HG03457 (cell line): ENCODE results near the gene SLC4A2.

Experiments
- ATAC-seq: cut with Tn5 transposase; IDR thresholded peaks from one replicate; pipeline ENCODE4 v1.9.1; 2021; ENCODE audit warnings: moderate number of reproducible peaks; ENCODE audit not compliant: unreplicated experiment

Gene SLC4A2

GRCh38 chr7:151091431-151091830 lies 32.0 kb downstream of the SLC4A2 start:
- no peak for ATAC-seq

GRCh38 chr7:151091988-151092387 lies 32.6 kb downstream of the SLC4A2 start:
- no peak for ATAC-seq

DNA sequence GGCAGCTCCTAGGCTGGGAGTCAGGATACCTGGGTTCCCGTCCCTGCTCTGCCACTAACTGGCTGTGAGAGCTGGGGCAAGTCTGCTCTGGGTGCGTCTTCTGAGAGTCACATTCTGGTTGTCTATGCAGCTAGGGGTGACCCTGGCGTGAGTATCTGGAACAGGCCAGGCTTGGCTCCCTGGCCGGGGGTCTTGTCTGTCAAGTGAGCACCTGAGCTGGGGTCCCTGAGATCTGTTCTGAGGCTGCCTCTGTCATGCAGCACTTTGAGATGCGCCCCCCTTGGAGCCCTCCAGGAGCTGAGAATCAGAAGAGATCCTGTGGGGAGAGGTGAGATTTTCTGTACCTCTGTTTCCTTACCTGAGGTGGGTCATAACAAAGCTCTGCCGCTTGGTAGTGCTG lies 34.4 kb downstream of the SLC4A2 start:
- ATAC-seq, result no peak

- ATAC-seq, result no peak
These were observed 35.3 kb downstream of the SLC4A2 start for GRCh38 chr7:151094675-151095074.

DNA sequence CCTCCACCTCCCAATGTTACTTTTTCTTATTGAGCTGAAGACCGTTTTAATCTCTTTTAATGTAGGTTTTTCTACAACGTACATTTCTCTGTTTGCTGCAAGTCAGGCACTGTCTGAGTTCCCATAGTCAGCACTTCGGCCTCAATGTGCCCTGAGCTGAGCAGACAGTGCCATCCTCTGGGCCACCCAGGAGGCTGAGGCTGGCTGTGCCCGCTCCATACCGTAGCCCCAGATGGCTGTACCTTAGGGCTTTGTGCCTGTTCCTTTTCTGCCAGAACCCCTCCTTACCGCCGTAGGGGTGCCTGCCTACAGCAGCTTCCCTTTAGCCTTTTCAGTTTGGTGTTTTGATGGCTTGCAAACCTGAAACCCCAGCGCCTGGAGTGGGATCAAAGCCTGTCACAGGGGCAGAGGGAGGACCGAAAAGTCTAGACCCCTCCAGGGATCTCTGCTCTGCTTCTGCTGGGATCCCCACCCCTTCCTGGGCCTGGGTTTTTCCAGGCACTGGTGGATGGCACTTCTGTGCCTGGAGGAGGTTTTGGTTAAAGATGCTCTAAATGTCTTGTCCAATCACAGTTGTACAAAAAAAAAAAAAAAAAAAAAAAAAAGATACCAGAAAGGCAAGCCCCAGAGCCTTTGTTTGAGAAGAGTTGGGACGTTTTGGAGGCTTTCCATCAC lies 35.9 kb downstream of the SLC4A2 start:
- ATAC-seq, result no peak

GRCh38 chr7:151095828-151096475 lies 36.6 kb downstream of the SLC4A2 start:
- ATAC-seq, result no peak

- ATAC-seq, result no peak
These were observed 40.3 kb downstream of the SLC4A2 start for GRCh38 chr7:151099486-151100211.

DNA sequence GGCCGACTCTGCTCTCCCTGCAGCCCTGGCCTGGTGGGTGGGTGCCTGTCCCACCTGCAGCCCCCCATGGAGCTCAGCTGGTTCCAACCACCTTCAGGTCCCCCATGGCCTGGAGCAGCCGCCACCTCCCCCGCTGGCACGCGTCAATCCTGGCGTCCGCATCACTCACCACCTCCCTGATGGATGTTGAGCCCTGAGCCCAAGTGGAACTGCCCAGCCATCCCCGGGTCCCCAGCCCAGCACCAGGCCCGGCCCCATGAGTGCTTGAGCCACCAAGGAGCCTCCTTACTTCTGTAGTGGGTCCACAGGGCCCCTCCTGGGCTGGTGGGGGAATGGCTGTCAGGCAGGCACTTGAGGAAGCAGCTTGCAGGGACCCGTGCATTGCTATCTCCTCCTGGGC lies 41.5 kb downstream of the SLC4A2 start:
- no peak for ATAC-seq

GRCh38 chr7:151101621-151102396 lies 42.4 kb downstream of the SLC4A2 start:
- ATAC-seq, result no peak

DNA sequence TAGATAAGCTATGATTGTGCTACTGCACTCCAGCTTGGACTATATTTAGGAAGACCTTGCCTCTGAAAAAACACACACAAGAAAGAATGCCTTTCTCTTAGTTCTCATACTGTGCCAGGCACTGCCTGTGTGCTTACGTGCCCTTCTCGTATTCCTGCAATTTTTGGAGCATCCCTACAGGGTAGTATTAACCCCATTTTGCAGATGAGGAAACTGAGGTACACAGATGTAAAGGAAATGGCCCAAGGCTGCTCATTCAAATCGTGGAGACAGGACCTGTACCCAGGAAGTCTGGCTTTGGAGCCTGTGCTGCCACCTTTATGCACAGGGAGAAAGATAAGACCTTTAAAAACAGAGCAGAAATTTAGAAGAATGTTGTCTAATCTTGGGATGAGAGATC lies 43.6 kb downstream of the SLC4A2 start:
- ATAC-seq, result no peak

DNA sequence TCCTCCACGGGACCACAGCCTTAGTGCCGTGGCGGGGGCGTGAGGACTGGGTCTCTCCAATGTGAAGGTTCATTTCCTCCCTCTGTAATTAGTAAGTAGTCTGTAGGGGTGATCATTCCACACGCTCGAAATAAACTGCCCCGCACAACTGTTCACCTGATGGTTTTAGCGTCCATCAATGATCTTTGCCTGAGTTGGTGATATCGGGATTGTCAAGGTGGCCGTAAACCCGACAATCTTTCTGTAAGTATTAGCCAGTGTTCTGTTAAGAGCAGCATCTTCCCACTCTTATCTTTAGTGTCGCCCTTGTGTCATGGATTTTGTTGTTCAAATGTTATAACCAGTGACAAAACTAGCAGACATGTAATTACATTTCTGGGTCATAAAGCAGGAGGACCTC lies 44.6 kb downstream of the SLC4A2 start:
- ATAC-seq, result no peak

GRCh38 chr7:151104411-151105235 lies 45.2 kb downstream of the SLC4A2 start:
- no peak for ATAC-seq

DNA sequence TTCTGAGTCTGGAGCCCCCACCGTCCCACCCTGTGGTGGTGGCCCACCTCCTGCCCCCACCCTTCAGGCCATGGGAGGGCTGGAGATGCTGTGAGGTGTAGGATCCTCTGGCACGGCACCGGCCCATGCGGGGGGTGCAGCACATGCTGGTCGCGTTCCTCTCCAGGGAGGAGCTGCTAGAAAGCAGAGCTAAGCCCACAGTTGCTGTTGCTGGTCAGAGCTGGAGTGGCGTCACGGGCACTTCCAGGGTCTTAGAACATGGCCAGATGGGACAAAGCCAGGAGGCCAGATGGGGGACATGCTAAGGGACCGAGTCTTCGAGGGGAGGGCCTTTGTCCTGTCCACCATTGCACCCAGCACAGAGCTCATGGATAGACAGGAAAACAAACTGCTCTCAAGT lies 48.5 kb downstream of the SLC4A2 start:
- no peak for ATAC-seq

GRCh38 chr7:151109094-151110048 lies 50.0 kb downstream of the SLC4A2 start:
- no peak for ATAC-seq

DNA sequence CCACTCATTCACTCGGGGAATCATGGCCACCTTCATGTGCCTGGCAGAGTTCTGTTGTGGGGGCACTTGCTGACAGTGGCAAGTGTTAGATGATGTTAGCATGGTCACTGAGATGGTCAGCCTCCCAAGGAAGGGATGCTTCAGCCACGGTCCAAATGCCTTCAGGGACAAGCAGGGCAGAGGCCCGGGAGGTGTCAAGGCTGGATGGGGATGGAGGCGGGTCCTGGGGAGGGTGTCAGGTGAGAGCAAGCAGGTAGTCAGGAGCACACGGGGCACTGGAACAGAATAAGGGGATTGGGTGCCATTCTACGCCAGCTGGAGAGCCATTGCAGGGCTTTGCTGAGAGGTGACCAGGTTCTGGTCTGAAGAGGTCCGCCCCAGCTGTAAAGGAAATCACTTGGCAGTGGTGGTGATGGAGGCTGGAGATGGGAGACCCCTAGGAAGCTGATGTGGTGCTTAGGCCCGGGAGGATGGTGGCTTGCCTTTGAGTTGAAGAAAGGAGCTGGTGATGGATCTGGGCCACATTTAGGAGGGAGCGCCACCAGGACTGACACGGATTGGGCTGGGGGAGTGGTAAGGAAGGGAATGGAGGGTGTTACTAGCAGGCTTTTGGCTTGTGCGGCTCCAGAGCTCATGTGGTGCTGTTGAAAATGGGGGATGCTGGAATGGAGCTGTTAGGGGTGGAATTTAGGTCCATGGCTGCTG lies 51.0 kb downstream of the SLC4A2 start:
- ATAC-seq, result no peak

DNA sequence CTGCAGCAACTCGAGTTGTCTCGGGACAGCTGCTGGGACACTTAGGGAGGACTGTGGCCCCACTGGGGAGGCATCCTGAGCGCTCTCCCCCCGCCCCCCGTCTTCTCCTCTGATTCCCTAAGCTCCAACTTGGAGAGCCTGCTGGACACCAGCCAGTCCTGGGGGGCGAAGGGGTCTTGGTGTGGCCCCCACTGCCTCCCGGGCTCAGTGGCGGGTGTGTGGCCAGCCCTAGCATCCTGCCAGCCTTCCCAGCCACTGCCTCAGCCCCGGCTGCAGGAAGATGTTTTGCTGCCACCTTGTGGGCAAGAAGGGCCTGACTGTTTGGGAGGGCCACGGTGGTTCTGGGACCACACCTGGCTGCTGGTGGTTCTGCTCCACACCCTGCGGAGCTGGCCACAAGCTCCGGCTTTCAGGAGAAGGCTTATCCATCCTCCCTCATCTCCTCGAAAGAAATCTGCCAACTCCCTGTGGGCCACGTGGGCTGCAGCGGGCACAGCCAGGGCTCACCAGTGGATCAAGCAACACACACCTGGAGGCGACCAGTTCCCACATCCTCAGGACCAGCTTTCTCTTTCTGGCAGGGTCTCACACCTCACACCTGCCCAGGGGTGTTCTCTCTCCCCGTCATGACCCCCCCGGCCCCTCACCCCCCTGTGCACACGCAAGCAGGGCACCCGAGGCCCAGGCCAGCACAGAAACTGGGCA lies 51.7 kb downstream of the SLC4A2 start:
- peak; percentile 71 for ATAC-seq

DNA sequence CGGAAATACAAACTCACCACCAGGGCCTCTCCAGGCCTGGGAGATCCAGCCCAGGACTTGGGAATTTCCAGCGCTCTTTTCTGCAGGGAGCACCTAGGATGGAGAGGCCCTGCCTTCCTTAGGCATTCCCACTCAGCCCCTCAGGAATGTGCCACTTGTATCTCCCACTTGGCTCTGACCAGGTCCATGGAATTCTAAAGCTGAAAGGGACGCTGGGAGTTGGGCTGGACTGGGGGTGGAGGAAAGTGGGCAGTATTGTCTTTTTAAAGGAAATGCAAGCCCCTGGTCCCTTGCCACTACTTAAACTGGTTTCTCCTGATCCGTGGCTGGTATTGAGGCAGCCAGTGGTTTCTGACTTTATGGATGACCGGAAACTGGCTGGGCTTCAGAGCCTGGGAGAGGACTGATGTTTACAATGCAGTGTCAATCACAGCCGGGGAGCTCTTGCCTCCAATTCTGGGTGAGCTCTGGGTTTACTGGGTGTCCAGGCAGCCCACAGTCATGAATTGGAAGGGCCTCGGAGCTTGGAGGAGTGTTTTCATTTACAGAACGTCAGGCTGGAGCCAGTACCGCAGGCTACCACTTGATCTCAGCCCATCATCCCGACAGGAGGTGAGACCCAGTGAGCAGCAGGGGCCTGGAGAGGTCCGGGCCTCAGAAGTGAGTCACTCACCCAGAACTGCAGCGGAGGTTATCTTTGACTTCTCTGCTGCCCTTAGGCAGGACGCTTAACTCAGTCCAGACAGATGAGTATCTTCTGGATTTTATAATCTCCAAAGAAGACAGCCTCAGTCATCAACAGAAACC lies 54.2 kb downstream of the SLC4A2 start:
- no peak for ATAC-seq
